Natural killer cell (primary cell): ENCODE measurements around the gene HKDC1. TPM values are rescaled to one million over a fixed set of nuclear protein-coding genes. Genes with fewer than 3 reads are reported as not detected.

Experiments
- ATAC-seq, 3 donors: fragments of 150-1000 bp in 2 of 3; fragments of 200-7000 bp in 1 of 3; cut with Tn5 transposase; 1 replicate in 1 of 3; 2 replicates in 2 of 3; pipeline ENCODE4 v1.10.0; 2021; ENCODE audit warnings: mild to moderate bottlenecking in 2 of 3, moderate library complexity in 2 of 3
- DNase-seq, 2 donors: peaks; one replicate each; pipeline versions ENCODE4 v3.0.0 to v3.0.0-alpha.2; 2013 to 2021; ENCODE audit warnings: mixed read lengths in 1 of 2
- H3K27ac ChIP-seq: one replicate; pipeline ENCODE4 v1.5.1; 2013; ENCODE audit warnings: mild to moderate bottlenecking, low read length
- H3K27me3 ChIP-seq: one replicate; pipeline ENCODE4 v1.6.1; 2013; ENCODE audit warnings: low read length; ENCODE audit not compliant: control insufficient read depth, insufficient read depth
- H3K36me3 ChIP-seq: one replicate; pipeline ENCODE4 v1.6.1; 2013; ENCODE audit warnings: low read length; ENCODE audit not compliant: control insufficient read depth, insufficient read depth
- H3K4me1 ChIP-seq: one replicate; pipeline ENCODE4 v1.6.1; 2013; ENCODE audit warnings: low read length; ENCODE audit not compliant: control insufficient read depth, insufficient read depth
- H3K4me3 ChIP-seq: one replicate; pipeline ENCODE4 v1.5.1; 2013; ENCODE audit warnings: low read length
- H3K9me3 ChIP-seq: one replicate; pipeline ENCODE4 v1.6.1; 2013; ENCODE audit warnings: low read length; ENCODE audit not compliant: control insufficient read depth, insufficient read depth
- H3K27ac Mint-ChIP-seq, 2 donors: one replicate each; pipeline ENCODE4 v1.8.0; 2022; ENCODE audit warnings: mild to moderate bottlenecking in 2 of 2, mixed read lengths in 2 of 2, moderate library complexity in 1 of 2
- H3K27me3 Mint-ChIP-seq, 2 donors: one replicate each; pipeline ENCODE4 v1.8.0; 2022; ENCODE audit warnings: low read depth in 2 of 2, mixed read lengths in 2 of 2
- H3K36me3 Mint-ChIP-seq: one replicate; pipeline ENCODE4 v1.8.0; 2022; ENCODE audit warnings: mixed read lengths
- H3K4me1 Mint-ChIP-seq, 2 donors: one replicate each; pipeline ENCODE4 v1.8.0; 2022; ENCODE audit warnings: mixed read lengths in 2 of 2
- H3K4me3 Mint-ChIP-seq: one replicate; pipeline ENCODE4 v1.8.0; 2022; ENCODE audit warnings: mild to moderate bottlenecking, moderate library complexity, mixed read lengths
- H3K9me3 Mint-ChIP-seq, 2 donors: one replicate each; pipeline ENCODE4 v1.8.0; 2022; ENCODE audit warnings: mixed read lengths in 2 of 2
- WGBS: methylation state at CpG from one replicate; pipeline ENCODE4 v1.1.7; 2013; ENCODE audit warnings: missing lambda C conversion rate; ENCODE audit not compliant: insufficient coverage; 5-methylcytosine and 5-hydroxymethylcytosine counted together
- intact Hi-C: fragments of 100-400 bp; cut with micrococcal nuclease; formaldehyde crosslinking; loops from one replicate; pipeline ENCODE4 v1.14.2; 2022
- total RNA-seq, 4 donors: library from RNA; stranded (reverse); fragments of 120-200 nt in 1 of 4; gene quantifications; one replicate each; pipeline versions ENCODE4 v1.2.3 to v1.2.4, GENCODE V29; 2013 to 2022
- TF ChIP-seq, protein P1 (sequence below): fragments of 200-600 bp; IDR thresholded peaks from one replicate; pipeline ENCODE4 v1.8.0; 2022; ENCODE audit warnings: antibody characterized with exemption

HKDC1 gene
- total RNA-seq, 3 donors from 2014 or later (not counting 1 experiment from before 2014, with no cell fraction given): 0.50 to 0.82 TPM; not detected in 1

- H3K36me3 ChIP-seq: no peaks in the 10 kb centered on the region
- intact Hi-C loops: no loop called here
- TF ChIP-seq, protein P1, sequence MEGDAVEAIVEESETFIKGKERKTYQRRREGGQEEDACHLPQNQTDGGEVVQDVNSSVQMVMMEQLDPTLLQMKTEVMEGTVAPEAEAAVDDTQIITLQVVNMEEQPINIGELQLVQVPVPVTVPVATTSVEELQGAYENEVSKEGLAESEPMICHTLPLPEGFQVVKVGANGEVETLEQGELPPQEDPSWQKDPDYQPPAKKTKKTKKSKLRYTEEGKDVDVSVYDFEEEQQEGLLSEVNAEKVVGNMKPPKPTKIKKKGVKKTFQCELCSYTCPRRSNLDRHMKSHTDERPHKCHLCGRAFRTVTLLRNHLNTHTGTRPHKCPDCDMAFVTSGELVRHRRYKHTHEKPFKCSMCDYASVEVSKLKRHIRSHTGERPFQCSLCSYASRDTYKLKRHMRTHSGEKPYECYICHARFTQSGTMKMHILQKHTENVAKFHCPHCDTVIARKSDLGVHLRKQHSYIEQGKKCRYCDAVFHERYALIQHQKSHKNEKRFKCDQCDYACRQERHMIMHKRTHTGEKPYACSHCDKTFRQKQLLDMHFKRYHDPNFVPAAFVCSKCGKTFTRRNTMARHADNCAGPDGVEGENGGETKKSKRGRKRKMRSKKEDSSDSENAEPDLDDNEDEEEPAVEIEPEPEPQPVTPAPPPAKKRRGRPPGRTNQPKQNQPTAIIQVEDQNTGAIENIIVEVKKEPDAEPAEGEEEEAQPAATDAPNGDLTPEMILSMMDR: no peak
- no peaks in the 10 kb centered on the region for H3K27me3 ChIP-seq
- H3K4me1 Mint-ChIP-seq: no peaks in the 10 kb centered on the region
- no peaks in the 10 kb centered on the region for H3K9me3 ChIP-seq
- H3K4me3 Mint-ChIP-seq: no peak overlapping the region
- ATAC-seq (no peak), DNase-seq (no peak)
- peaks cover 6 to 27% of the 10 kb centered on the region in 2 donors for H3K27me3 Mint-ChIP-seq
- no peaks in the 10 kb centered on the region for H3K36me3 Mint-ChIP-seq
- no peaks in the 10 kb centered on the region for H3K4me1 ChIP-seq
- H3K9me3 Mint-ChIP-seq: no peaks in the 10 kb centered on the region
- no peak overlapping the region for H3K4me3 ChIP-seq
- no peak overlapping the region for H3K27ac ChIP-seq
- WGBS: 94% methylated on average over 12 of the region's 14 CpGs
- H3K27ac Mint-ChIP-seq: no peak overlapping the region
Observed at GRCh38 chr10:69268761-69269416, 48.8 kb downstream of the HKDC1 start.

GRCh38 chr10:69269761-69270160 is 49.6 kb downstream of the HKDC1 start:
- TF ChIP-seq, protein P1: no peak
- no peaks in the 10 kb centered on the region for H3K27me3 ChIP-seq

GRCh38 chr10:69270990-69271389 is 50.9 kb downstream of the HKDC1 start:
- no peaks in the 10 kb centered on the region for H3K36me3 ChIP-seq
- TF ChIP-seq, protein P1: no peak
- Mint-ChIP-seq H3K9me3 (no peaks in the 10 kb centered on the region), H3K4me3 (no peak overlapping the region), H3K4me1 (no peaks in the 10 kb centered on the region), H3K36me3 (no peaks in the 10 kb centered on the region), H3K27ac (no peak overlapping the region), H3K27me3 (peaks cover 6 to 27% of the 10 kb centered on the region in 2 donors)
- DNase-seq: no peak
- no peak overlapping the region for H3K27ac ChIP-seq
- WGBS: 67% methylated on average over 2 of the region's 3 CpGs
- no peaks in the 10 kb centered on the region for H3K4me1 ChIP-seq
- no peaks in the 10 kb centered on the region for H3K27me3 ChIP-seq
- H3K9me3 ChIP-seq: no peaks in the 10 kb centered on the region
- H3K4me3 ChIP-seq: no peak overlapping the region
- no peak for ATAC-seq
- intact Hi-C loops: no loop called here

More at GRCh38 chr10:69269761-69270160, 49.6 kb downstream of the HKDC1 start:
- DNase-seq: no peak
- ATAC-seq: no peak
- Mint-ChIP-seq H3K36me3 (no peaks in the 10 kb centered on the region), H3K4me1 (no peaks in the 10 kb centered on the region), H3K27me3 (peaks cover 6 to 27% of the 10 kb centered on the region in 2 donors), H3K4me3 (no peak overlapping the region), H3K27ac (no peak overlapping the region), H3K9me3 (no peaks in the 10 kb centered on the region)
- no peaks in the 10 kb centered on the region for H3K36me3 ChIP-seq
- H3K4me1 ChIP-seq: no peaks in the 10 kb centered on the region
- intact Hi-C loops: no loop called here
- no peaks in the 10 kb centered on the region for H3K9me3 ChIP-seq
- no peak overlapping the region for H3K4me3 ChIP-seq
- H3K27ac ChIP-seq: no peak overlapping the region
- WGBS: 94% methylated on average over 2 of the region's 2 CpGs

- ATAC-seq: no peak
- H3K9me3 Mint-ChIP-seq: no peaks in the 10 kb centered on the region
- intact Hi-C loops: no loop called here
- H3K4me3 Mint-ChIP-seq: no peak overlapping the region
- TF ChIP-seq, protein P1: no peak
- Histone ChIP-seq H3K27me3 (no peaks in the 10 kb centered on the region), H3K27ac (no peak overlapping the region), H3K4me1 (no peaks in the 10 kb centered on the region), H3K36me3 (no peaks in the 10 kb centered on the region), H3K4me3 (no peak overlapping the region), H3K9me3 (no peaks in the 10 kb centered on the region)
- no peak for DNase-seq
- H3K27ac Mint-ChIP-seq: no peak overlapping the region
- H3K36me3 Mint-ChIP-seq: no peaks in the 10 kb centered on the region
- 67% methylated on average over 1 of the region's 1 CpG for WGBS
- no peaks in the 10 kb centered on the region for H3K4me1 Mint-ChIP-seq
- H3K27me3 Mint-ChIP-seq: peaks cover 6 to 17% of the 10 kb centered on the region in 2 donors
Observed at GRCh38 chr10:69272624-69273023, 52.5 kb downstream of the HKDC1 start.
